NB4 (cell line): ENCODE data around the gene NDOR1.

Experiments
- DNase-seq: peaks from one replicate; pipeline ENCODE4 v3.0.0; 2010; ENCODE audit warnings: low read depth
- H3K4me3 ChIP-seq: one replicate; pipeline ENCODE4 v1.5.1; 2011; ENCODE audit warnings: mild to moderate bottlenecking, low read depth, low read length, moderate library complexity
- MYC ChIP-seq: IDR thresholded peaks from 2 replicates; pipeline ENCODE4 v1.6.1; 2011; ENCODE audit warnings: low read depth, low read length
- POLR2A ChIP-seq: IDR thresholded peaks from 2 replicates; pipeline ENCODE4 v1.6.1; 2011; ENCODE audit warnings: mild to moderate bottlenecking; ENCODE audit not compliant: insufficient read length; ENCODE audit errors: extremely low read depth
- TF ChIP-seq, protein P1 (sequence below): IDR thresholded peaks from 2 replicates; pipeline ENCODE4 v1.6.1; 2011; ENCODE audit warnings: low read depth, low read length
- TF ChIP-seq, protein P2 (sequence below): IDR thresholded peaks from one replicate; pipeline ENCODE4 v1.5.1; 2012; ENCODE audit warnings: low read depth, low read length

NDOR1 gene

DNA sequence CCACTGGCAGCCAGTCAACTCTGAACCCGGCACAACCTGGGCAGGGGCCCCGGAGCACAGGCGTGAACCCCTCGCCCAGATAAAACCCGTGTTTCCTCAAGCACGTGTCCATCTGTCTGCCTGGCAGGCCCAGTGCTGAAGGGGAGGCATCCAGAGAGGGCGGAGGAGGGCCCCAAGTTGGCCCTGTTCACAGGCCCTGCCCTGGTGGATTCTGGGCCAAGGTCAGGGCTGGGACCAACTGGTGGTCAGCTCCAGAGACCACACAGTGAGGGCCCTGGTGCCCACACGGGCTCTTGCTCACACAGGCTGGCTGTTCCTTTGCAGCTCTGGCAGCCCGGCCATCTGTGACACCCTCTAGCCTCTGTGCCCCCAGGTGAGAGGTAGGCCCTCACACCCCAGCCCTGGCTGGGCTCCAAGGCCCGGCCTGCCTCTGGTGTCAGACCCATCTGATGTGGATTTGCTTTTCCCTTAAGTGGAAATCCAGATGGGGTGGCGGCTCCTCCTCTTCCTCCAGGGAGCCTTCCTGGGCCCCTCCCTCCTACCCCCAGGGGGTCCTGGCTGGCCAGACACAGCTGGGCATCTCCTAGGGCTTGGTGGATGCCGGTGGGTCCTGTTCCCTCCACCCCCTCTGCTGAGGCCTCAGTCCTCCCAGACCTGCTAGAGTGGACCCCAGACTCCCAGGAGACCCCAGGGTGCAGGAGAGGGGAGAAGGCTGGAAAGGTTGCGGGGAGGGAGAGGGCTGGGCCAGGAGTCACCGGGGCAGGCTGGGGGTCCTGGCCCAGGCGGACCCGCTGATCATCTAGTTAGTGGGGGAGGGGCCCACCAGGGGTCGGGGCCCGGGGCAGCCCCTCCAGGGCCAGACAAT is 45.1 kb downstream of the NDOR1 start:
- no peak for DNase-seq
- TF ChIP-seq POLR2A (no peak), MYC (no peak)
- TF ChIP-seq, protein P1, sequence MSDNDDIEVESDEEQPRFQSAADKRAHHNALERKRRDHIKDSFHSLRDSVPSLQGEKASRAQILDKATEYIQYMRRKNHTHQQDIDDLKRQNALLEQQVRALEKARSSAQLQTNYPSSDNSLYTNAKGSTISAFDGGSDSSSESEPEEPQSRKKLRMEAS: no peak
- TF ChIP-seq, protein P2, sequence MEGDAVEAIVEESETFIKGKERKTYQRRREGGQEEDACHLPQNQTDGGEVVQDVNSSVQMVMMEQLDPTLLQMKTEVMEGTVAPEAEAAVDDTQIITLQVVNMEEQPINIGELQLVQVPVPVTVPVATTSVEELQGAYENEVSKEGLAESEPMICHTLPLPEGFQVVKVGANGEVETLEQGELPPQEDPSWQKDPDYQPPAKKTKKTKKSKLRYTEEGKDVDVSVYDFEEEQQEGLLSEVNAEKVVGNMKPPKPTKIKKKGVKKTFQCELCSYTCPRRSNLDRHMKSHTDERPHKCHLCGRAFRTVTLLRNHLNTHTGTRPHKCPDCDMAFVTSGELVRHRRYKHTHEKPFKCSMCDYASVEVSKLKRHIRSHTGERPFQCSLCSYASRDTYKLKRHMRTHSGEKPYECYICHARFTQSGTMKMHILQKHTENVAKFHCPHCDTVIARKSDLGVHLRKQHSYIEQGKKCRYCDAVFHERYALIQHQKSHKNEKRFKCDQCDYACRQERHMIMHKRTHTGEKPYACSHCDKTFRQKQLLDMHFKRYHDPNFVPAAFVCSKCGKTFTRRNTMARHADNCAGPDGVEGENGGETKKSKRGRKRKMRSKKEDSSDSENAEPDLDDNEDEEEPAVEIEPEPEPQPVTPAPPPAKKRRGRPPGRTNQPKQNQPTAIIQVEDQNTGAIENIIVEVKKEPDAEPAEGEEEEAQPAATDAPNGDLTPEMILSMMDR: no peak
- no peak overlapping the region for H3K4me3 ChIP-seq

- TF ChIP-seq, protein P1: no peak
- TF ChIP-seq MYC (no peak), POLR2A (no peak)
- TF ChIP-seq, protein P2: no peak
- no peak for DNase-seq
- H3K4me3 ChIP-seq: no peak within 1 kb of the TSS
These were observed 45.6 kb downstream of the NDOR1 start, which contains the start of gene STPG3 for GRCh38 chr9:137251194-137251461. Gene STPG3, plus strand, starts transcription at chr9:137251286. Its CDS starts 1 bp downstream, at chr9:137251287.

DNA sequence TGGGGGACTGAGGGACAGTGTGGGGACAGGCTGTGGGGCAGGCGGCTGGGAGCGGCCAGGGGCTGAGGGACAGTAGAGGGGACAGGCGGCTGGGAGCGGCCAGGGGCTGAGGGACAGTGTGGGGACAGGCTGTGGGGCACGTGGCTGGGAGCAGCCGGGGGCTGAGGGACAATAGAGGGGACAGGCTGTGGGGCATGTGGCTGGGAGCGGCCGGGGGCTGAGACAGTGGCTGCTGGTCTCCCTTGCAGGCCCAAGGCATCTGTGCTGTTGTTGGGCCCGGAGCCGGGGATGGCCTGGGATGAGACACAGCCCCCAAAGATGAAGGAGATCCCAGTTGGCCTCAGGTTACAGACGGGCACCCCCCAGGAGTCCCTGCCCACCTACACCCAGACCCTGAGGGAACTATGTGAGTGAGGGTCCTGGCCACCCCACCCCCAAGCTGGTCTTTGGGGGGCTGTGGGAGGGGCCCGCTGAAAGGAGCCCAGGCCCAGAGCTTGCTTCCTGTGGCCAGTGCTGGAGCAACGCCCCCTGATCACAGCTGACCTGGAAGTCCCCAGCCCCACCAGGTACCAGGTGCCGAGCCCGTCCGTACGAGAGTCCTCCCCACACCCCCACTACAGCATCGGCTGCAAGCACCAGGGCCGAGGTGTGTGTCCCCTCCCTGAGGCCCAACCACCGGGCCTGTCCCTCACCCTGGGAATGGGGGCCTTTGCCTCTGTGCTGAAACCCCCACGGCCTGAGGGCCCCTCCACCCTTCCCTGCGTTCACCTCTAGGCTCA is 46.2 kb downstream of the NDOR1 start:
- no peak for DNase-seq
- TF ChIP-seq MYC: no peak
- TF ChIP-seq, protein P1: no peak
- TF ChIP-seq, protein P2: no peak
- H3K4me3 ChIP-seq: no peak overlapping the region

- no peak overlapping the region for H3K4me3 ChIP-seq
- DNase-seq: no peak
- TF ChIP-seq POLR2A (no peak), MYC (no peak)
- TF ChIP-seq, protein P2: no peak
- TF ChIP-seq, protein P1: no peak
These were observed 47.3 kb downstream of the NDOR1 start for GRCh38 chr9:137252555-137253506.

- no peak overlapping the region for H3K4me3 ChIP-seq
- TF ChIP-seq, protein P2: no peak
- TF ChIP-seq POLR2A (no peak), MYC (no peak)
- TF ChIP-seq, protein P1: no peak
- DNase-seq: no peak
These were observed 48.5 kb downstream of the NDOR1 start for GRCh38 chr9:137253717-137254623.
